Transverse colon (tissue), 4 donors: ENCODE data around the gene RAPGEF1. TPM values are rescaled to one million over a fixed set of nuclear protein-coding genes. Genes with fewer than 3 reads are reported as not detected.

Experiments
- DNase-seq: peaks from one replicate; pipeline ENCODE4 v3.0.0-alpha.2; 2019
- H3K27ac ChIP-seq, 4 donors: fragments of 200-600 bp; sonication (generic); 2 replicates each; pipeline ENCODE4 v1.5.1; 2016 to 2018; ENCODE audit warnings: inconsistent platforms in 4 of 4
- H3K27me3 ChIP-seq: fragments of 200-600 bp; sonication (generic); 2 replicates; pipeline ENCODE4 v1.5.1; 2017; ENCODE audit warnings: inconsistent platforms
- H3K36me3 ChIP-seq, 4 donors: fragments of 200-600 bp; sonication (generic); 2 replicates each; pipeline ENCODE4 v1.5.1; 2017 to 2019; ENCODE audit warnings: inconsistent platforms in 4 of 4
- H3K4me1 ChIP-seq, 4 donors: fragments of 200-600 bp; sonication (generic); 2 replicates each; pipeline ENCODE4 v1.5.1; 2017 to 2020; ENCODE audit warnings: inconsistent platforms in 4 of 4
- H3K4me3 ChIP-seq, 4 donors: fragments of 200-600 bp; sonication (generic); 1 replicate in 1 of 4; 2 replicates in 3 of 4; pipeline versions ENCODE4 v1.5.1 to v1.6.1; 2017 to 2019; ENCODE audit warnings: inconsistent platforms in 4 of 4
- H3K9me3 ChIP-seq, 2 donors: fragments of 200-600 bp; sonication (generic); 2 replicates each; pipeline ENCODE4 v1.5.1; 2017 to 2019; ENCODE audit warnings: inconsistent platforms in 2 of 2
- EP300 ChIP-seq: sonication (generic); formaldehyde crosslinking; IDR thresholded peaks from one replicate; pipeline ENCODE4 v1.6.1; 2017; ENCODE audit warnings: antibody characterized with exemption, low read depth
- POLR2A ChIP-seq: fragments of 450-650 bp; IDR thresholded peaks from one replicate; pipeline ENCODE4 v1.6.1; 2016; ENCODE audit warnings: antibody characterized with exemption, mild to moderate bottlenecking, moderate library complexity
- POLR2AphosphoS5 ChIP-seq, 3 donors: sonication (generic); formaldehyde crosslinking; IDR thresholded peaks; one replicate each; pipeline ENCODE4 v1.6.1; 2016; ENCODE audit warnings: antibody characterized with exemption in 3 of 3
- WGBS, 2 donors: methylation state at CpG; one replicate each; pipeline ENCODE4 v1.1.5; 2018; ENCODE audit warnings: low coverage in 1 of 2; 5-methylcytosine and 5-hydroxymethylcytosine counted together
- in situ Hi-C, 4 donors: fragments of 200-750 bp; cut with MboI; loops; one replicate each; pipeline versions ENCODE4 v1.15.0 to v1.15.1; 2017; ENCODE audit warnings: low sequenced_read_pairs in 3 of 4, low pct_ligation_motif_present in 1 of 4, low pct_unique_long_range_greater_than_20kb in 1 of 4
- intact Hi-C: fragments of 100-400 bp; cut with DNase I; formaldehyde crosslinking; loops from one replicate; pipeline ENCODE4 v1.15.1; 2023; ENCODE audit warnings: low total_unique reads
- total RNA-seq, 4 donors: library from RNA; depleted of rRNA; stranded (reverse); fragments of >200 nt; gene quantifications; one replicate each; pipeline ENCODE4 v1.1.0, GENCODE V29; 2016
- TF ChIP-seq, protein P1 (sequence below), 5 experiments: fragments of 200-600 bp in 3 of 5; fragments of 450-650 bp in 2 of 5; sonication (generic) in 3 of 5; IDR thresholded peaks; 1 replicate in 2 of 5; 2 replicates in 3 of 5; pipeline ENCODE4 v1.5.1; 2016 to 2017; ENCODE audit warnings: antibody characterized with exemption in 5 of 5, inconsistent platforms in 3 of 5, mild to moderate bottlenecking in 2 of 5, moderate library complexity in 1 of 5

Gene RAPGEF1
- total RNA-seq, 4 donors from 2014 or later = 49.8 to 86.0 (median 55.1) TPM

GRCh38 chr9:131668439-131669268 is 71.2 kb downstream of the RAPGEF1 start:
- in situ Hi-C loops = no loop called here
- WGBS, 2 donors = 40 to 46% methylated on average over 1 to 15 of the region's 15 CpGs
- Histone ChIP-seq H3K9me3 (no peaks in the 10 kb centered on the region), H3K27ac (peak overlapping the region; percentile 71 to 87 (median 78)), H3K36me3 (no peaks in the 10 kb centered on the region), H3K27me3 (no peaks in the 10 kb centered on the region), H3K4me1 (peaks cover 34 to 37% (median 37%) of the 10 kb centered on the region in 4 donors), H3K4me3 (no peak overlapping the region)
- intact Hi-C loops = no loop called here
- TF ChIP-seq, protein P1, sequence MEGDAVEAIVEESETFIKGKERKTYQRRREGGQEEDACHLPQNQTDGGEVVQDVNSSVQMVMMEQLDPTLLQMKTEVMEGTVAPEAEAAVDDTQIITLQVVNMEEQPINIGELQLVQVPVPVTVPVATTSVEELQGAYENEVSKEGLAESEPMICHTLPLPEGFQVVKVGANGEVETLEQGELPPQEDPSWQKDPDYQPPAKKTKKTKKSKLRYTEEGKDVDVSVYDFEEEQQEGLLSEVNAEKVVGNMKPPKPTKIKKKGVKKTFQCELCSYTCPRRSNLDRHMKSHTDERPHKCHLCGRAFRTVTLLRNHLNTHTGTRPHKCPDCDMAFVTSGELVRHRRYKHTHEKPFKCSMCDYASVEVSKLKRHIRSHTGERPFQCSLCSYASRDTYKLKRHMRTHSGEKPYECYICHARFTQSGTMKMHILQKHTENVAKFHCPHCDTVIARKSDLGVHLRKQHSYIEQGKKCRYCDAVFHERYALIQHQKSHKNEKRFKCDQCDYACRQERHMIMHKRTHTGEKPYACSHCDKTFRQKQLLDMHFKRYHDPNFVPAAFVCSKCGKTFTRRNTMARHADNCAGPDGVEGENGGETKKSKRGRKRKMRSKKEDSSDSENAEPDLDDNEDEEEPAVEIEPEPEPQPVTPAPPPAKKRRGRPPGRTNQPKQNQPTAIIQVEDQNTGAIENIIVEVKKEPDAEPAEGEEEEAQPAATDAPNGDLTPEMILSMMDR (IDR thresholded peaks at IDR 0.05) = no peak
- TF ChIP-seq POLR2A (no peak), POLR2AphosphoS5 (IDR thresholded peaks at IDR 0.05) (peak in 1 of 3 donors; percentile 8)
- DNase-seq = no peak

DNA sequence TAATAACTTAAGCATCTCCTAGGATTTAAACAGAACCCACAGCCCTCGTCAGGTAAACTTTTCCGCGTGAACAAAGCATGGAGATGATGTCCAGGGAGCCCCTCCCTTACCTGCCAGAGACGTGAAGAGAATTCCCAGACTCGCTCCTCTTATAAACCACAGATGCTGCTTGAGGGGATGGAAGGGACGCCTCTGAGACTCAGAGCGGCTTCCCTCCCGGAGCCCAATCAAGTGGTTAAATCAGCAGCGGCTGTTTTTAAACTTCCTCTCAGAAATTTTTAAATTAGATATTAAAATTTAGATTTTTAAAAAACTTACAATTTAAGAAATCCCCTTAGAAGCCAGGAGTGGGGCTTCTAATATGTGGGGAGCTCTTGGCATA is 71.8 kb downstream of the RAPGEF1 start:
- DNase-seq = no peak
- no peaks in the 10 kb centered on the region for H3K27me3 ChIP-seq
- TF ChIP-seq POLR2AphosphoS5 (IDR thresholded peaks at IDR 0.05) (no peak), POLR2A (no peak), EP300 (no peak)
- TF ChIP-seq, protein P1 (IDR thresholded peaks at IDR 0.05) = no peak
- H3K36me3 ChIP-seq = no peaks in the 10 kb centered on the region
- intact Hi-C loops (no loop called here), in situ Hi-C loops (no loop called here)
- H3K4me1 ChIP-seq = peaks cover 34 to 37% (median 37%) of the 10 kb centered on the region in 4 donors
- no peak overlapping the region for H3K4me3 ChIP-seq
- 40 to 69% methylated on average over 2 to 9 of the region's 9 CpGs for WGBS, 2 donors
- peak overlapping the region; percentile 71 to 87 (median 78) for H3K27ac ChIP-seq
- no peaks in the 10 kb centered on the region for H3K9me3 ChIP-seq

DNA sequence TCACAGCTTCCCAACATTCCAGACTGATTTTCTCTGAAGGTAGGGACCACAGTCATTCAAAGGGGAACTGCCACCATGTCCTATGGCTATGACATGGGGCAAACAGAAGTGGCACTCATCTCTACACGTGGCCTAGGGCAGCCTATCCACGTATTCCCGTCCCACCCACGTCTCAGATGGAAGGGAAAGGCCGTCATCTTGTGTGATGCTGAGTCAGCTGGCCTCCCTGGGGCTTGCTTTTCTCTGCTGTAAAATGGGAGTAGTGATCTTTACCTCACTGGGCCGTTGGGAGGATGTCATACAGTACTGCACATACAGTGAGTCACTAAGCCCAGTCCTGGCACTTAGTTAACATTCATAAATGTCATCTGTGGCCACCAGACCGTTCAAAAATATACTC is 72.3 kb downstream of the RAPGEF1 start:
- in situ Hi-C loops = no loop called here
- H3K36me3 ChIP-seq = no peaks in the 10 kb centered on the region
- TF ChIP-seq, protein P1 (IDR thresholded peaks at IDR 0.05) = no peak
- TF ChIP-seq EP300 (no peak), POLR2AphosphoS5 (IDR thresholded peaks at IDR 0.05) (no peak), POLR2A (no peak)
- no peak for DNase-seq
- no peaks in the 10 kb centered on the region for H3K9me3 ChIP-seq
- intact Hi-C loops = no loop called here
- peak overlapping the region; percentile 71 to 87 (median 78) for H3K27ac ChIP-seq
- H3K27me3 ChIP-seq = no peaks in the 10 kb centered on the region
- H3K4me1 ChIP-seq = peaks cover 34 to 37% (median 37%) of the 10 kb centered on the region in 4 donors
- H3K4me3 ChIP-seq = no peak overlapping the region
- 54 to 55% methylated on average over 6 to 7 of the region's 7 CpGs for WGBS, 2 donors

GRCh38 chr9:131666774-131667173 is 73.1 kb downstream of the RAPGEF1 start:
- Histone ChIP-seq H3K27ac (peak overlapping the region; percentile 71 to 87 (median 78)), H3K36me3 (no peaks in the 10 kb centered on the region), H3K27me3 (no peaks in the 10 kb centered on the region), H3K4me1 (peaks cover 34 to 42% (median 40%) of the 10 kb centered on the region in 4 donors), H3K4me3 (no peak overlapping the region), H3K9me3 (no peaks in the 10 kb centered on the region)
- 82 to 84% methylated on average over 3 to 8 of the region's 8 CpGs for WGBS, 2 donors
- intact Hi-C loops = no loop called here
- TF ChIP-seq, protein P1 (IDR thresholded peaks at IDR 0.05) = no peak
- TF ChIP-seq EP300 = no peak
- TF ChIP-seq POLR2AphosphoS5 (IDR thresholded peaks at IDR 0.05) = no peak
- no peak for TF ChIP-seq POLR2A
- DNase-seq = no peak
- in situ Hi-C loops = no loop called here
